Kasumi-1 (cell line): ENCODE measurements around the gene PLAA.
A peak's percentile ranks its signal among the peaks of the same experiment; 100 is the strongest.

Experiments
- DNase-seq, 2 experiments: peaks; one replicate each; lab custom pipeline; 2025; lab: John Stamatoyannopoulos, UW

PLAA gene

DNA sequence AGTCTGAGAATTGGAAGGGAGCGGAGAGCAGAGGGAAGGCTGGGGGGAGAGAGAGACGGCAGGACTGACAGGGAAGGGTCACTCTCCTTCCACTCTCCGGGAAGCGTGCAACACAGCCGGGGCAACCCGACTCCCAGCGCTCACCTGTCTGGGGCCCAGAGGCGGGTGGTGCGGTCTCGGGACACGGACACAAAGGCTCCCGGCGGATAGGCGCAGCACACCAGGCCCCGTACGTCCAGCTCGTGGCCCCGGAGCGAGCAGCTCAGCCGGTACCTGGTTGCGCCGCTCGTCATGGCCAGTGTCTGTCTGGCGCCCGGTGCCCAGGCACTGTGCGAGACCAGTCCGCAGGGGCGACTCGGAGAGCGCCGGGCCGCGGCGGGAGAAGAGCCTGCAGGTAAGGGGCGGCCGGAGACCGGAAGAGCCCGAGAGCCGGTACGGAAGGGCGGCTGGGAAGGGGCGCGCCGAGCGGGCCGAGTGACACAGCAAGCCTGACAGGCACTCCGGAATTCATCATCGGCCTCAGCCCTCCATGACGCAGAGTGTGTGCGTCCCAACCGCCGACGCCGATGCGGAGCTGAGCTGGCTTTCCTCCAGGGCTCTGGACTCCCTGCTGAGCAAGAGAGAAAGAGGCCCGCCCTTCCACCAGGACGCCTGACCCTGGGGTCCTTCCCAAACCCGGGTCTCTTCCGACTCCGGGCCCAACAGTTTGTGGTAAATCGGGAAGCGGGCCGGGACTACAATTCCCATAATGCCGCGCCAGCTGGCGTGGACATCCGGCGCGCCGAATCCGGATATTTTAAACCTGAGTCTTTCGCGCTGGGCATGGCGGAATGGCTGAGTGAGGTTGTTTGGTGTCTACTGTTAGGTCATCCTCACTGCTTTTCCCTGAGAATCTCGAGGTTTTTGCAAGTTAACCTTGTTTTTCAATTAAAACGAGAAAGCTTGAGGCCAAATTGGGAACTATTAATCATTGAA lies at the start of gene PLAA:
Gene PLAA (minus strand): TSS at position 490 of the 975 bp plus-strand sequence. CDS start 197 bp downstream, at position 293.
- DNase-seq: peak; percentile 55 to 64

- no peak for DNase-seq
Measured at GRCh38 chr9:26995810-26996209, 48.8 kb upstream of the PLAA start.

DNA sequence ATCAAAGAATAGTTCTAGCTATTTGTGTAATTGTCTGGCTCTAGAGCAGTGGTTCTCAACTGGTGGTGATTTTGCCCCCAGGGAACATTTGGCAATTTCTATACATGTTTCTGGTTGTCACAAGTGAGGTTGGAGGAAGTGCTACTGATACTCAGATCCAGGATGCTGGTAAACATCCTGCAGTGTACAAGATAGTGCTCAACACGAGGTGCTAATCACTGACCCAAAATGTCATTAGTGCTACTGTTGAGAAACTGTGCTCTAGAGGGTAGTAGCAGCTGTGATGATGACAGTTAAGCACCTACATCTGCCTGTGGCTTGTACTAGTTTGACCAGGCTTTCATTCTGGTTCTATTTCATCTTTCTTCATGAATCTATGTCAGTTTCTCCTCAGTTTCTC lies 36.3 kb upstream of the PLAA start:
- no peak for DNase-seq

- DNase-seq: peak in 1 of 2 experiments; percentile 15
Measured at GRCh38 chr9:26975728-26976707, 29.0 kb upstream of the PLAA start.

DNA sequence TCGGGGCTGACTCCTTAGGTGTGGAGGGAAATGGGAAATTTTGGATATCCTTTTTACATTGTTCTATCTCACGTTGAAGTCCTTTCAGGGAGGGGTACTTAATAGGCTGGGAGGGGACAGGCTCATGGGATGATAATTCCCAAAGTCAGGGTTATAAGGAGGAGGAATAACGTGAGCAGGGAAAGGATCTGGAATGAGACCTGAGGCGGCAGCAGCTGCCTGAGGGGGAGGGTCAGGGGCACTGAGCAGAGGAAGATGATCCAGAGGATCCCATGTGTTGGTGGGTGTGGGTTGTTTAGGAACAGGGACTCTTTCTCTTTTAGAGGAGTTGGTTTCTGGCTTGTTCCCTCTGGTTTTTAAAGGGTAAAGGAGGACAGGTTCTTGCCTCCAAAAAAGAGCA lies 27.9 kb upstream of the PLAA start:
- no peak for DNase-seq

DNA sequence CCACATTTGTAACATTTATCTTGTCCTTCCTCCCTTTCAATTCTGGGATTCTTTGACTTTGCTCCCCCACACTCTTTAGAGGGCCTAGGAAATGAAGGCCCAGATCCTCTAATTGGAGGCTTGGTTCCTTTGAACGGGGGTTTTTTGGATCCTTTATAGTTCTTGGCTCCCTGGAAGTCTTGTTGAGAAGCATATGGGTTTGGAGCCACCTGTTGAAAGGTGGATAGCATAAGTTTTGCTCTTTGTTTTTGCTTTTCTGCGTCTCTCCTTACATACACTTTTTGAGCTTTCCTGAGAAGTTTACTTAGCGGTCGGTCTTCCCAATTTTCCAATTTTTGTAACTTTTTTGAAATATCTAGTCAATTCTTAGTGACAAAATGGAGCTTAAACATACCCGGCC lies 26.9 kb upstream of the PLAA start:
- DNase-seq: no peak

GRCh38 chr9:26971721-26972120 lies 24.7 kb upstream of the PLAA start:
- no peak for DNase-seq

GRCh38 chr9:26956860-26957233 lies 9.8 kb upstream of the PLAA start:
- DNase-seq: no peak

- peak; percentile 86 to 89 for DNase-seq
Measured at GRCh38 chr9:26955921-26956859, 9.1 kb upstream of the PLAA start, which contains the start of gene IFT74. IFT74 (plus strand) TSS chr9:26956412; CDS start chr9:26961968, 5,556 bp downstream.

DNA sequence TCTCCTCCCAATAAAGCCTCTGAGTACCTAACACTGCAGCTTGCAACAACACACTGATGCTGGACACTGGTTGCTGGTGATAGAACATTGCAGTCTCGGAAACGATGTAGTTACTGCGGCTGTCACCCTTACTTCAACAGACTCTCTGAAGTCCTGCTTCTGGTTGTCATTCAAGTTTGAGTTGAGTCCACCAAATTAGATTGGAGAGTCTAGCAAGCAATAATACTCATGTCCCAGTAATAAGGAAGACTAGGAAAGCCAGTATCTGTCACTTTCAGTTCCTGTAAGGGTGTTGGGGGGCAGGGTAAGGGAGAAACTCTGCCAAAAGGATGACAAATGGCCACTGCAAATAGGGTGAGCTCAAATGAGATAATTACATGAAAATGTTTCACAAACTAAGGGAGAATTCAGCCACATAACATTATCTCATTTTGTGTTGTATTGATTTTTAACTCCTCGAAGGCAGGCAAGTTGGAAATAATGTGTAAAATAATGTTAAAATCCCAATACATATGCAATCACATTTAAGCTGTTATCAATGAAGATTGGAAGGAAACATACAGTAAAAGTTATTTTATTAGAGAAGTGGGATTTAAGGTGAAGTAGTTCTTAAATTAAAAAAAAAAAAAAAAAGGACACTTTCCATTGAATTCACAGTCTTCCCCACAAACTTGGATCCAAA lies 8.3 kb upstream of the PLAA start:
- peak; percentile 26 to 33 for DNase-seq

- DNase-seq: peak; percentile 69 to 73
Measured at GRCh38 chr9:26954050-26954508, 7.0 kb upstream of the PLAA start.

GRCh38 chr9:26951794-26952193 lies 4.8 kb upstream of the PLAA start:
- DNase-seq: no peak

DNA sequence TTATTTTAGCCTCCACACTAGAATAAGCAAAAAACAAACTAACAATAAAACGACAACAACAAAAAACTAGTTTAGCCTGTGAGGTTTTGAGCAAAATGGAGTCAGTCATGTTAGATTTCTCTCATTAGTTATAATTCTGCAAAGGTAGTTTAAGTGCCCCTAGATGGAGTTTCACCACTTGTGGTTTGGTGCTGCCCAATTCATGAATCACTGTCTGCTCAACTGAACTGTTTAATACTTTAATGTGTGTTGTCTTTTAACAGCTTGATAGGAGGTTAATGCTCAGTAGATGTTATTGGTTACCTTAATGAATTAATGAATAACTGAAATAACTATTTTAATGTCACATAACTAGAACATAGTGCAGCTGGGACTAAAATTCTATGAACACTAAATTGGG lies 3.5 kb upstream of the PLAA start:
- DNase-seq: no peak

DNA sequence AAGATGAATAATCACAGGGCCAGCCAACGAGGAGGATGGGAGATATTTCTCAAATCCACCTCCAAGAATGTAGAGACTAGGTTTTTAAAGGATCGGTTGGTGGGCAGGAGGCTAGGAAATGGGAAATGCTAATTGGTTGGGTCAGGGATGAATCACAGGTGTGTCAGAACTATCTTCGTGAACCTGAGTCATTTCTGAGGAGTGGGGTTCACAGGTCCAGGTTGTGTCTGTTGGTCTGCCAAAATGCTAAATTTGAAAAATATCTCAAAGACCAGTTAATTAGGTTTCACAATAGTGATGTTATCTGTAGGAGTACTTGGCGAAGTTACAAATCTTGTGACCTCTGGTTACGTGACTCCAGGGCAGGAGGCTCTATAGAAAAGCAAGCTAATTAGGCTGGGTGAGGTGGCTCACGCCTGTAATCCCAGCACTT lies 2.6 kb upstream of the PLAA start:
- DNase-seq: no peak

- no peak for DNase-seq
Measured at GRCh38 chr9:26947736-26948135, 694 bp upstream of the PLAA start.

- no peak for DNase-seq
Measured at GRCh38 chr9:26945591-26945990, 1.5 kb downstream of the PLAA start.

GRCh38 chr9:26940779-26941178 lies 6.3 kb downstream of the PLAA start:
- DNase-seq: no peak

GRCh38 chr9:26939955-26940711 lies 6.9 kb downstream of the PLAA start:
- DNase-seq: no peak

DNA sequence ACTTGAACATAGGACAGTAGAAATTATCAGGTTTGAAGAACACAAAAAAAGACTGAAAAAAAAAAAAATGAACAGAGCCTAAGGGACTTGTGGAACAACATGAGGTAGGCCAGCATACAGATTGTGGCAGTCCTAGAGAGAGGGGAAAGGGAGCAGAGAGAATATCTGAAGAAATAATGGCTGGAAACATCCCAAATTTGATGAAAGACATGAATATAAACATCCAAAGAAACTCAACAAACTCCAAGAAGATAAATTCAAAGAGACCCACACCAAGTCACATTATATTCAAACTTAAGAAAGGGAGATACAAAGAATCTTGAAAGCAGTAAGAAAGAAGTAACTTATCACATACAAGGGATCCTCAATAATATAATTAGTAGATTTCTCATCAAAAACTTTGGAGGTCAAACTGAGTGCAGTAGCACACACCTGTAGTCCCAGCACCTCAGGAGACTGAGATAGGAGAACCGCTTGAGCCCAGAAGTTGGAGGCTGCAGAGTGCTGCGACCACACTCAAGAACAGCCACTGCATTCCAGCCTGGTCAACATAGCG lies 9.1 kb downstream of the PLAA start:
- no peak for DNase-seq
